ENCODE results near the gene SOST. TPM values are rescaled to one million over a fixed set of nuclear protein-coding genes. Genes with fewer than 3 reads are reported as not detected.
A peak's percentile ranks its signal among the peaks of the same experiment; 100 is the strongest.
"Not testable (repeated sequence)": the region's sequence is repeated elsewhere in the genome, so short reads cannot be mapped to it uniquely, and the experiment has no call there.

The SOST gene
- polyA plus RNA-seq (ENCODE audit: insufficient read length in 3 of 3): 10 to 100 TPM; 45.9 to 56.9 (median 53.5) TPM
- long read RNA-seq, donor 1, transcript SOST-201 (2 exons, 2,300 nt): major isoform, 26 of 26 reads
- long read RNA-seq, donor 1, partial matches to known transcripts: 0 of 26 reads
- long read RNA-seq, donor 1, other reads (novel, unspliced or antisense): 0 of 26 reads
- long read RNA-seq, donor 2, transcript SOST-201 (2 exons, 2,300 nt): major isoform, 24 of 24 reads
- long read RNA-seq, donor 2, partial matches to known transcripts: 0 of 24 reads
- long read RNA-seq, donor 2, other reads (novel, unspliced or antisense): 0 of 24 reads
- long read RNA-seq, donor 3, transcript SOST-201 (2 exons, 2,300 nt): major isoform, 35 of 35 reads
- long read RNA-seq, donor 3, partial matches to known transcripts: 0 of 35 reads
- long read RNA-seq, donor 3, other reads (novel, unspliced or antisense): 0 of 35 reads
- long read RNA-seq, donor 4, transcript SOST-201 (2 exons, 2,300 nt): major isoform, 26 of 26 reads
- long read RNA-seq, donor 4, partial matches to known transcripts: 0 of 26 reads
- long read RNA-seq, donor 4, other reads (novel, unspliced or antisense): 0 of 26 reads
- long read RNA-seq, donor 5: 0 reads
- long read RNA-seq, donor 6, transcript SOST-201 (2 exons, 2,300 nt): major isoform, 29 of 29 reads
- long read RNA-seq, donor 6, partial matches to known transcripts: 0 of 29 reads
- long read RNA-seq, donor 6, other reads (novel, unspliced or antisense): 0 of 29 reads
- long read RNA-seq, donor 7, transcript SOST-201 (2 exons, 2,300 nt): major isoform, 19 of 19 reads
- long read RNA-seq, donor 7, partial matches to known transcripts: 0 of 19 reads
- long read RNA-seq, donor 7, other reads (novel, unspliced or antisense): 0 of 19 reads
- long read RNA-seq, donor 8: 0 reads
- long read RNA-seq, donor 9, transcript SOST-201 (2 exons, 2,300 nt): major isoform, 19 of 19 reads
- long read RNA-seq, donor 9, partial matches to known transcripts: 0 of 19 reads
- long read RNA-seq, donor 9, other reads (novel, unspliced or antisense): 0 of 19 reads
- long read RNA-seq, donor 10, transcript SOST-201 (2 exons, 2,300 nt): major isoform, 23 of 23 reads
- long read RNA-seq, donor 10, partial matches to known transcripts: 0 of 23 reads
- long read RNA-seq, donor 10, other reads (novel, unspliced or antisense): 0 of 23 reads
- long read RNA-seq, donor 11, transcript SOST-201 (2 exons, 2,300 nt): major isoform, 18 of 18 reads
- long read RNA-seq, donor 11, partial matches to known transcripts: 0 of 18 reads
- long read RNA-seq, donor 11, other reads (novel, unspliced or antisense): 0 of 18 reads
- long read RNA-seq, donor 12, transcript SOST-201 (2 exons, 2,300 nt): major isoform, 14 of 14 reads
- long read RNA-seq, donor 12, partial matches to known transcripts: 0 of 14 reads
- long read RNA-seq, donor 12, other reads (novel, unspliced or antisense): 0 of 14 reads
- long read RNA-seq, donor 13: 0 reads
- long read RNA-seq, donor 14, transcript SOST-201 (2 exons, 2,300 nt): major isoform, 28 of 28 reads
- long read RNA-seq, donor 14, partial matches to known transcripts: 0 of 28 reads
- long read RNA-seq, donor 14, other reads (novel, unspliced or antisense): 0 of 28 reads
- long read RNA-seq, donor 15, transcript SOST-201 (2 exons, 2,300 nt): major isoform, 15 of 15 reads
- long read RNA-seq, donor 15, partial matches to known transcripts: 0 of 15 reads
- long read RNA-seq, donor 15, other reads (novel, unspliced or antisense): 0 of 15 reads
- long read RNA-seq, donor 16, transcript SOST-201 (2 exons, 2,300 nt): major isoform, 51 of 51 reads
- long read RNA-seq, donor 16, partial matches to known transcripts: 0 of 51 reads
- long read RNA-seq, donor 16, other reads (novel, unspliced or antisense): 0 of 51 reads

- DNase-seq (ENCODE audit: extremely low read depth in 1 of 11, low read depth in 9 of 11, low spot score in 4 of 11): peak in 1 of 11 donors; percentile 48
These were observed at the start of gene SOST for GRCh38 chr17:43758497-43759174. Gene SOST, minus strand, starts transcription at chr17:43758791. Its CDS starts 50 bp downstream, at chr17:43758741.

- no peak for DNase-seq (ENCODE audit: extremely low read depth in 1 of 11, low read depth in 9 of 11, low spot score in 4 of 11)
These were observed 49.5 kb upstream of the SOST start for GRCh38 chr17:43808076-43808475.

GRCh38 chr17:43805117-43805516 lies 46.5 kb upstream of the SOST start:
- no peak for DNase-seq (ENCODE audit: extremely low read depth in 1 of 11, low read depth in 9 of 11, low spot score in 4 of 11)

- DNase-seq (ENCODE audit: extremely low read depth in 1 of 11, low read depth in 9 of 11, low spot score in 4 of 11): peak in 9 of 11 donors; percentile 21 to 73 (median 49)
These were observed 45.2 kb upstream of the SOST start for GRCh38 chr17:43803758-43804157.

- DNase-seq (ENCODE audit: extremely low read depth in 1 of 11, low read depth in 9 of 11, low spot score in 4 of 11): no peak
These were observed 43.3 kb upstream of the SOST start for GRCh38 chr17:43801844-43802243.

- no peak for DNase-seq (ENCODE audit: extremely low read depth in 1 of 11, low read depth in 9 of 11, low spot score in 4 of 11)
These were observed 42.1 kb upstream of the SOST start for GRCh38 chr17:43800736-43801135.

- no peak for DNase-seq (ENCODE audit: extremely low read depth in 1 of 11, low read depth in 9 of 11, low spot score in 4 of 11)
These were observed 40.5 kb upstream of the SOST start for GRCh38 chr17:43799047-43799446.

GRCh38 chr17:43798024-43798423 lies 39.4 kb upstream of the SOST start:
- not testable (repeated sequence) for DNase-seq (ENCODE audit: extremely low read depth in 1 of 11, low read depth in 9 of 11, low spot score in 4 of 11)

GRCh38 chr17:43792668-43793067 lies 34.1 kb upstream of the SOST start:
- not testable (repeated sequence) for DNase-seq (ENCODE audit: extremely low read depth in 1 of 11, low read depth in 9 of 11, low spot score in 4 of 11)

GRCh38 chr17:43791589-43791988 lies 33.0 kb upstream of the SOST start:
- DNase-seq (ENCODE audit: extremely low read depth in 1 of 11, low read depth in 9 of 11, low spot score in 4 of 11): peak in 1 of 11 donors; percentile 33

GRCh38 chr17:43790311-43790940 lies 31.8 kb upstream of the SOST start:
- no peak for DNase-seq (ENCODE audit: extremely low read depth in 1 of 11, low read depth in 9 of 11, low spot score in 4 of 11)

GRCh38 chr17:43789482-43789881 lies 30.9 kb upstream of the SOST start:
- DNase-seq (ENCODE audit: extremely low read depth in 1 of 11, low read depth in 9 of 11, low spot score in 4 of 11): no peak

GRCh38 chr17:43788540-43788939 lies 29.9 kb upstream of the SOST start:
- no peak for DNase-seq (ENCODE audit: extremely low read depth in 1 of 11, low read depth in 9 of 11, low spot score in 4 of 11)

GRCh38 chr17:43787728-43788127 lies 29.1 kb upstream of the SOST start:
- DNase-seq (ENCODE audit: extremely low read depth in 1 of 11, low read depth in 9 of 11, low spot score in 4 of 11): no peak

- DNase-seq (ENCODE audit: extremely low read depth in 1 of 11, low read depth in 9 of 11, low spot score in 4 of 11): no peak
These were observed 26.1 kb upstream of the SOST start for GRCh38 chr17:43784628-43785101.

GRCh38 chr17:43784068-43784467 lies 25.5 kb upstream of the SOST start:
- DNase-seq (ENCODE audit: extremely low read depth in 1 of 11, low read depth in 9 of 11, low spot score in 4 of 11): no peak
